WTC11 (cell line): ENCODE measurements around the gene EPS8L2.

Experiments
- CBFB ChIP-seq: sonication (generic); formaldehyde crosslinking; IDR thresholded peaks from 2 replicates; pipeline ENCODE4 v1.8.1; 2022; ENCODE audit warnings: mild to moderate bottlenecking, low read depth, missing genetic modification reagents
- FOXK1 ChIP-seq: sonication (generic); formaldehyde crosslinking; IDR thresholded peaks from 2 replicates; pipeline ENCODE4 v1.8.0; 2022; ENCODE audit warnings: mild to moderate bottlenecking, moderate library complexity, missing genetic modification reagents
- NR2C2 ChIP-seq: sonication (generic); formaldehyde crosslinking; IDR thresholded peaks from 2 replicates; pipeline ENCODE4 v1.8.0; 2022; ENCODE audit warnings: mild to moderate bottlenecking, missing genetic modification reagents
- ZBTB21 ChIP-seq: sonication (generic); formaldehyde crosslinking; IDR thresholded peaks from 2 replicates; pipeline ENCODE4 v1.8.1; 2023; ENCODE audit warnings: mild to moderate bottlenecking, missing genetic modification reagents, borderline replicate concordance
- ZNF423 ChIP-seq: fragments of 250-450 bp; sonication (Bioruptor Pico); IDR thresholded peaks from 2 replicates; pipeline ENCODE4 v2.1.2; 2022; ENCODE audit warnings: mild to moderate bottlenecking, moderate library complexity
- TF ChIP-seq, protein P1 (sequence below): sonication (generic); formaldehyde crosslinking; IDR thresholded peaks from 2 replicates; pipeline ENCODE4 v1.8.1; 2023; ENCODE audit warnings: mild to moderate bottlenecking, missing genetic modification reagents
- TF ChIP-seq, protein P2 (sequence below): fragments of 200-600 bp; IDR thresholded peaks from 2 replicates; pipeline ENCODE4 v1.8.0; 2022; ENCODE audit warnings: antibody characterized with exemption
- TF ChIP-seq, protein P3 (sequence below): sonication (generic); formaldehyde crosslinking; IDR thresholded peaks from 2 replicates; pipeline ENCODE4 v1.8.1; 2023; ENCODE audit warnings: mild to moderate bottlenecking, missing genetic modification reagents, borderline replicate concordance

DNA sequence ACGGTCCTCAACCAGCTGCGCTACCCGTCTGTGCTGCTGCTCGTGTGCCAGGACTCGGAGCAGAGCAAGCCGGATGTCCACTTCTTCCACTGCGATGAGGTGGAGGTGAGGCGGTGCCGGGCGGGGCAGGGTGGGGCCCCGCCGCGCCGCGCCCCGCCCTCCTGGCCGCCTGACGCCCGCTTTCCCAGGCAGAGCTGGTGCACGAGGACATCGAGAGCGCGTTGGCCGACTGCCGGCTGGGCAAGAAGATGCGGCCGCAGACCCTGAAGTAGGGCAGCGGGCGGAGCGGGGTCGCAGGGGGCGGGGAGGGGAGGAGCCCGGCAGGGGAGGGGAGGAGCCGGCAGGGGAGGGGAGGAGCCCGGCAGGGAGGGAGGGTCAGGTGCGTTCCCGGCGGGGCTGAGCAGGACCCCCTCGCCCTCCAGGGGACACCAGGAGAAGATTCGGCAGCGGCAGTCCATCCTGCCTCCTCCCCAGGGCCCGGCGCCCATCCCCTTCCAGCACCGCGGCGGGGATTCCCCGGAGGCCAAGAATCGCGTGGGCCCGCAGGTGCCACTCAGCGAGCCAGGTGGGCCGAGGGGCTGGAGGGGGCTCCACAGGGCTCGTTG, 14.7 kb downstream of the EPS8L2 start:
- TF ChIP-seq, protein P1, sequence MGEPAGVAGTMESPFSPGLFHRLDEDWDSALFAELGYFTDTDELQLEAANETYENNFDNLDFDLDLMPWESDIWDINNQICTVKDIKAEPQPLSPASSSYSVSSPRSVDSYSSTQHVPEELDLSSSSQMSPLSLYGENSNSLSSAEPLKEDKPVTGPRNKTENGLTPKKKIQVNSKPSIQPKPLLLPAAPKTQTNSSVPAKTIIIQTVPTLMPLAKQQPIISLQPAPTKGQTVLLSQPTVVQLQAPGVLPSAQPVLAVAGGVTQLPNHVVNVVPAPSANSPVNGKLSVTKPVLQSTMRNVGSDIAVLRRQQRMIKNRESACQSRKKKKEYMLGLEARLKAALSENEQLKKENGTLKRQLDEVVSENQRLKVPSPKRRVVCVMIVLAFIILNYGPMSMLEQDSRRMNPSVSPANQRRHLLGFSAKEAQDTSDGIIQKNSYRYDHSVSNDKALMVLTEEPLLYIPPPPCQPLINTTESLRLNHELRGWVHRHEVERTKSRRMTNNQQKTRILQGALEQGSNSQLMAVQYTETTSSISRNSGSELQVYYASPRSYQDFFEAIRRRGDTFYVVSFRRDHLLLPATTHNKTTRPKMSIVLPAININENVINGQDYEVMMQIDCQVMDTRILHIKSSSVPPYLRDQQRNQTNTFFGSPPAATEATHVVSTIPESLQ, result no peak
- TF ChIP-seq FOXK1 (CRISPR knock-in tag) (peak; percentile 10; the same call in 1 of the 2 replicates), ZNF423 (CRISPR knock-in tag) (no peak), ZBTB21 (CRISPR knock-in tag) (no peak), NR2C2 (no peak), CBFB (CRISPR knock-in tag) (no peak)
- TF ChIP-seq, protein P2, sequence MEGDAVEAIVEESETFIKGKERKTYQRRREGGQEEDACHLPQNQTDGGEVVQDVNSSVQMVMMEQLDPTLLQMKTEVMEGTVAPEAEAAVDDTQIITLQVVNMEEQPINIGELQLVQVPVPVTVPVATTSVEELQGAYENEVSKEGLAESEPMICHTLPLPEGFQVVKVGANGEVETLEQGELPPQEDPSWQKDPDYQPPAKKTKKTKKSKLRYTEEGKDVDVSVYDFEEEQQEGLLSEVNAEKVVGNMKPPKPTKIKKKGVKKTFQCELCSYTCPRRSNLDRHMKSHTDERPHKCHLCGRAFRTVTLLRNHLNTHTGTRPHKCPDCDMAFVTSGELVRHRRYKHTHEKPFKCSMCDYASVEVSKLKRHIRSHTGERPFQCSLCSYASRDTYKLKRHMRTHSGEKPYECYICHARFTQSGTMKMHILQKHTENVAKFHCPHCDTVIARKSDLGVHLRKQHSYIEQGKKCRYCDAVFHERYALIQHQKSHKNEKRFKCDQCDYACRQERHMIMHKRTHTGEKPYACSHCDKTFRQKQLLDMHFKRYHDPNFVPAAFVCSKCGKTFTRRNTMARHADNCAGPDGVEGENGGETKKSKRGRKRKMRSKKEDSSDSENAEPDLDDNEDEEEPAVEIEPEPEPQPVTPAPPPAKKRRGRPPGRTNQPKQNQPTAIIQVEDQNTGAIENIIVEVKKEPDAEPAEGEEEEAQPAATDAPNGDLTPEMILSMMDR, result no peak
- TF ChIP-seq, protein P3, sequence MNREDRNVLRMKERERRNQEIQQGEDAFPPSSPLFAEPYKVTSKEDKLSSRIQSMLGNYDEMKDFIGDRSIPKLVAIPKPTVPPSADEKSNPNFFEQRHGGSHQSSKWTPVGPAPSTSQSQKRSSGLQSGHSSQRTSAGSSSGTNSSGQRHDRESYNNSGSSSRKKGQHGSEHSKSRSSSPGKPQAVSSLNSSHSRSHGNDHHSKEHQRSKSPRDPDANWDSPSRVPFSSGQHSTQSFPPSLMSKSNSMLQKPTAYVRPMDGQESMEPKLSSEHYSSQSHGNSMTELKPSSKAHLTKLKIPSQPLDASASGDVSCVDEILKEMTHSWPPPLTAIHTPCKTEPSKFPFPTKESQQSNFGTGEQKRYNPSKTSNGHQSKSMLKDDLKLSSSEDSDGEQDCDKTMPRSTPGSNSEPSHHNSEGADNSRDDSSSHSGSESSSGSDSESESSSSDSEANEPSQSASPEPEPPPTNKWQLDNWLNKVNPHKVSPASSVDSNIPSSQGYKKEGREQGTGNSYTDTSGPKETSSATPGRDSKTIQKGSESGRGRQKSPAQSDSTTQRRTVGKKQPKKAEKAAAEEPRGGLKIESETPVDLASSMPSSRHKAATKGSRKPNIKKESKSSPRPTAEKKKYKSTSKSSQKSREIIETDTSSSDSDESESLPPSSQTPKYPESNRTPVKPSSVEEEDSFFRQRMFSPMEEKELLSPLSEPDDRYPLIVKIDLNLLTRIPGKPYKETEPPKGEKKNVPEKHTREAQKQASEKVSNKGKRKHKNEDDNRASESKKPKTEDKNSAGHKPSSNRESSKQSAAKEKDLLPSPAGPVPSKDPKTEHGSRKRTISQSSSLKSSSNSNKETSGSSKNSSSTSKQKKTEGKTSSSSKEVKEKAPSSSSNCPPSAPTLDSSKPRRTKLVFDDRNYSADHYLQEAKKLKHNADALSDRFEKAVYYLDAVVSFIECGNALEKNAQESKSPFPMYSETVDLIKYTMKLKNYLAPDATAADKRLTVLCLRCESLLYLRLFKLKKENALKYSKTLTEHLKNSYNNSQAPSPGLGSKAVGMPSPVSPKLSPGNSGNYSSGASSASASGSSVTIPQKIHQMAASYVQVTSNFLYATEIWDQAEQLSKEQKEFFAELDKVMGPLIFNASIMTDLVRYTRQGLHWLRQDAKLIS (CRISPR knock-in tag), result no peak
